ENCODE data around the gene CTXN3. TPM values are rescaled to one million over a fixed set of nuclear protein-coding genes. Genes with fewer than 3 reads are reported as not detected.

Gene CTXN3
- polyA plus RNA-seq, 4 donors: not detected

GRCh38 chr5:127696683-127697082, 47.8 kb downstream of the CTXN3 start:
- Histone ChIP-seq H3K36me3 (ENCODE audit: control insufficient read depth in 3 of 3, insufficient read depth in 2 of 3, low read depth in 1 of 3, low read length in 3 of 3) (no peaks in the 10 kb centered on the region), H3K27me3 (ENCODE audit: control insufficient read depth in 3 of 3, insufficient read depth in 3 of 3, low read length in 3 of 3) (no peaks in the 10 kb centered on the region), H3K4me1 (ENCODE audit: control insufficient read depth in 3 of 3, insufficient read depth in 2 of 3, low read depth in 1 of 3, low read length in 2 of 3) (peaks cover 0 to 3% (median 0%) of the 10 kb centered on the region in 3 donors), H3K4me3 (ENCODE audit: low read depth in 1 of 3, low read length in 3 of 3) (no peak overlapping the region), H3K9me3 (ENCODE audit: control insufficient read depth in 2 of 2, insufficient read depth in 1 of 2, low read depth in 1 of 2, low read length in 1 of 2) (no peaks in the 10 kb centered on the region), H3K27ac (ENCODE audit: low read depth in 1 of 3, low read length in 2 of 3) (no peak overlapping the region)
- WGBS, 3 donors: 78 to 88% (median 81%) methylated on average over 6 of the region's 6 CpGs
- no peak for FAIRE-seq
- no peak for DNase-seq

- peaks cover 0 to 3% (median 0%) of the 10 kb centered on the region in 3 donors for H3K4me1 ChIP-seq (ENCODE audit: control insufficient read depth in 3 of 3, insufficient read depth in 2 of 3, low read depth in 1 of 3, low read length in 2 of 3)
- no peaks in the 10 kb centered on the region for H3K36me3 ChIP-seq (ENCODE audit: control insufficient read depth in 3 of 3, insufficient read depth in 2 of 3, low read depth in 1 of 3, low read length in 3 of 3)
- DNase-seq (peak; percentile 58 to 87), FAIRE-seq (no peak)
- 4 to 41% (median 20%) methylated on average over 2 of the region's 2 CpGs for WGBS, 3 donors
- H3K9me3 ChIP-seq (ENCODE audit: control insufficient read depth in 2 of 2, insufficient read depth in 1 of 2, low read depth in 1 of 2, low read length in 1 of 2): no peaks in the 10 kb centered on the region
- H3K4me3 ChIP-seq (ENCODE audit: low read depth in 1 of 3, low read length in 3 of 3): no peak overlapping the region
- no peak overlapping the region for H3K27ac ChIP-seq (ENCODE audit: low read depth in 1 of 3, low read length in 2 of 3)
- H3K27me3 ChIP-seq (ENCODE audit: control insufficient read depth in 3 of 3, insufficient read depth in 3 of 3, low read length in 3 of 3): no peaks in the 10 kb centered on the region
Observed at GRCh38 chr5:127697894-127698600, 49.2 kb downstream of the CTXN3 start.

- 83 to 86% (median 84%) methylated on average over 5 of the region's 5 CpGs for WGBS, 3 donors
Observed at GRCh38 chr5:127699416-127699815, 50.5 kb downstream of the CTXN3 start.

GRCh38 chr5:127700237-127700766, 51.4 kb downstream of the CTXN3 start:
- no peak for FAIRE-seq
- Histone ChIP-seq H3K36me3 (ENCODE audit: control insufficient read depth in 3 of 3, insufficient read depth in 2 of 3, low read depth in 1 of 3, low read length in 3 of 3) (no peaks in the 10 kb centered on the region), H3K27ac (ENCODE audit: low read depth in 1 of 3, low read length in 2 of 3) (no peak overlapping the region), H3K9me3 (ENCODE audit: control insufficient read depth in 2 of 2, insufficient read depth in 1 of 2, low read depth in 1 of 2, low read length in 1 of 2) (no peaks in the 10 kb centered on the region), H3K4me1 (ENCODE audit: control insufficient read depth in 3 of 3, insufficient read depth in 2 of 3, low read depth in 1 of 3, low read length in 2 of 3) (peaks cover 0 to 3% (median 0%) of the 10 kb centered on the region in 3 donors), H3K27me3 (ENCODE audit: control insufficient read depth in 3 of 3, insufficient read depth in 3 of 3, low read length in 3 of 3) (no peaks in the 10 kb centered on the region), H3K4me3 (ENCODE audit: low read depth in 1 of 3, low read length in 3 of 3) (no peak overlapping the region)
- 85 to 92% (median 85%) methylated on average over 6 of the region's 6 CpGs for WGBS, 3 donors
- DNase-seq: no peak

More at GRCh38 chr5:127699416-127699815, 50.5 kb downstream of the CTXN3 start:
- Histone ChIP-seq H3K4me3 (ENCODE audit: low read depth in 1 of 3, low read length in 3 of 3) (no peak overlapping the region), H3K27ac (ENCODE audit: low read depth in 1 of 3, low read length in 2 of 3) (no peak overlapping the region), H3K27me3 (ENCODE audit: control insufficient read depth in 3 of 3, insufficient read depth in 3 of 3, low read length in 3 of 3) (no peaks in the 10 kb centered on the region), H3K4me1 (ENCODE audit: control insufficient read depth in 3 of 3, insufficient read depth in 2 of 3, low read depth in 1 of 3, low read length in 2 of 3) (peaks cover 0 to 3% (median 0%) of the 10 kb centered on the region in 3 donors), H3K9me3 (ENCODE audit: control insufficient read depth in 2 of 2, insufficient read depth in 1 of 2, low read depth in 1 of 2, low read length in 1 of 2) (no peaks in the 10 kb centered on the region), H3K36me3 (ENCODE audit: control insufficient read depth in 3 of 3, insufficient read depth in 2 of 3, low read depth in 1 of 3, low read length in 3 of 3) (no peaks in the 10 kb centered on the region)
- FAIRE-seq: no peak
- DNase-seq: no peak

GRCh38 chr5:127702434-127702833, 53.6 kb downstream of the CTXN3 start:
- H3K9me3 ChIP-seq (ENCODE audit: control insufficient read depth in 2 of 2, insufficient read depth in 1 of 2, low read depth in 1 of 2, low read length in 1 of 2): no peaks in the 10 kb centered on the region
- no peak overlapping the region for H3K27ac ChIP-seq (ENCODE audit: low read depth in 1 of 3, low read length in 2 of 3)
- H3K27me3 ChIP-seq (ENCODE audit: control insufficient read depth in 3 of 3, insufficient read depth in 3 of 3, low read length in 3 of 3): no peaks in the 10 kb centered on the region
- H3K36me3 ChIP-seq (ENCODE audit: control insufficient read depth in 3 of 3, insufficient read depth in 2 of 3, low read depth in 1 of 3, low read length in 3 of 3): no peaks in the 10 kb centered on the region
- H3K4me1 ChIP-seq (ENCODE audit: control insufficient read depth in 3 of 3, insufficient read depth in 2 of 3, low read depth in 1 of 3, low read length in 2 of 3): peaks cover 0 to 3% (median 0%) of the 10 kb centered on the region in 3 donors
- 93 to 96% (median 93%) methylated on average over 2 of the region's 2 CpGs for WGBS, 3 donors
- FAIRE-seq (no peak), DNase-seq (no peak)
- no peak overlapping the region for H3K4me3 ChIP-seq (ENCODE audit: low read depth in 1 of 3, low read length in 3 of 3)

GRCh38 chr5:127702926-127703561, 54.2 kb downstream of the CTXN3 start, which contains the start of gene CCDC192:
Gene CCDC192, plus strand, starts transcription at chr5:127703391. Its CDS starts 55 bp downstream, at chr5:127703446.
- DNase-seq: no peak
- no peak within 1 kb of the TSS for H3K4me3 ChIP-seq (ENCODE audit: low read depth in 1 of 3, low read length in 3 of 3)
- no peaks in the 10 kb centered on the region for H3K9me3 ChIP-seq (ENCODE audit: control insufficient read depth in 2 of 2, insufficient read depth in 1 of 2, low read depth in 1 of 2, low read length in 1 of 2)
- 73 to 81% (median 79%) methylated on average over 5 of the region's 5 CpGs for WGBS, 3 donors
- no peak within 1 kb of the TSS for H3K27ac ChIP-seq (ENCODE audit: low read depth in 1 of 3, low read length in 2 of 3)
- no peak for FAIRE-seq
- H3K4me1 ChIP-seq (ENCODE audit: control insufficient read depth in 3 of 3, insufficient read depth in 2 of 3, low read depth in 1 of 3, low read length in 2 of 3): peaks cover 0 to 1% (median 0%) of the 10 kb centered on the region in 3 donors
- no peaks in the 10 kb centered on the region for H3K36me3 ChIP-seq (ENCODE audit: control insufficient read depth in 3 of 3, insufficient read depth in 2 of 3, low read depth in 1 of 3, low read length in 3 of 3)
- H3K27me3 ChIP-seq (ENCODE audit: control insufficient read depth in 3 of 3, insufficient read depth in 3 of 3, low read length in 3 of 3): no peaks in the 10 kb centered on the region

- H3K27ac ChIP-seq (ENCODE audit: low read depth in 1 of 3, low read length in 2 of 3): no peak overlapping the region
- no peaks in the 10 kb centered on the region for H3K4me1 ChIP-seq (ENCODE audit: control insufficient read depth in 3 of 3, insufficient read depth in 2 of 3, low read depth in 1 of 3, low read length in 2 of 3)
- H3K36me3 ChIP-seq (ENCODE audit: control insufficient read depth in 3 of 3, insufficient read depth in 2 of 3, low read depth in 1 of 3, low read length in 3 of 3): no peaks in the 10 kb centered on the region
- H3K27me3 ChIP-seq (ENCODE audit: control insufficient read depth in 3 of 3, insufficient read depth in 3 of 3, low read length in 3 of 3): no peaks in the 10 kb centered on the region
- WGBS, 3 donors: 62 to 75% (median 63%) methylated on average over 4 of the region's 4 CpGs
- no peak overlapping the region for H3K4me3 ChIP-seq (ENCODE audit: low read depth in 1 of 3, low read length in 3 of 3)
- DNase-seq (no peak), FAIRE-seq (no peak)
- H3K9me3 ChIP-seq (ENCODE audit: control insufficient read depth in 2 of 2, insufficient read depth in 1 of 2, low read depth in 1 of 2, low read length in 1 of 2): no peaks in the 10 kb centered on the region
Observed at GRCh38 chr5:127705120-127705892, 56.4 kb downstream of the CTXN3 start.

GRCh38 chr5:127706691-127707090, 57.8 kb downstream of the CTXN3 start:
- DNase-seq (no peak), FAIRE-seq (no peak)
- WGBS, 3 donors: 65 to 77% (median 74%) methylated on average over 1 of the region's 1 CpG
- H3K36me3 ChIP-seq (ENCODE audit: control insufficient read depth in 3 of 3, insufficient read depth in 2 of 3, low read depth in 1 of 3, low read length in 3 of 3): no peaks in the 10 kb centered on the region
- H3K4me3 ChIP-seq (ENCODE audit: low read depth in 1 of 3, low read length in 3 of 3): no peak overlapping the region
- H3K9me3 ChIP-seq (ENCODE audit: control insufficient read depth in 2 of 2, insufficient read depth in 1 of 2, low read depth in 1 of 2, low read length in 1 of 2): no peaks in the 10 kb centered on the region
- H3K27ac ChIP-seq (ENCODE audit: low read depth in 1 of 3, low read length in 2 of 3): no peak overlapping the region
- H3K27me3 ChIP-seq (ENCODE audit: control insufficient read depth in 3 of 3, insufficient read depth in 3 of 3, low read length in 3 of 3): no peaks in the 10 kb centered on the region
- no peaks in the 10 kb centered on the region for H3K4me1 ChIP-seq (ENCODE audit: control insufficient read depth in 3 of 3, insufficient read depth in 2 of 3, low read depth in 1 of 3, low read length in 2 of 3)
